Measurements from ENCODE around the gene IGFL2. TPM values are rescaled to one million over a fixed set of nuclear protein-coding genes. Genes with fewer than 3 reads are reported as not detected.
A peak's percentile ranks its signal among the peaks of the same experiment; 100 is the strongest.

Gene IGFL2
- total and polyA plus RNA-seq, 9 of the 15 experiments (the other 6 are each of a cell fraction or from before 2014, with no cell fraction given): 0.42 to 1.7 (median 0.75) TPM; not detected in 2

- TF ChIP-seq RNF2 (IDR thresholded peaks at IDR 0.05) (no peak), TAF9B (IDR thresholded peaks at IDR 0.05; ENCODE audit: partially characterized antibody) (no peak), BRCA1 (IDR thresholded peaks at IDR 0.05) (no peak), BRCA1 (CRISPR knock-in tag; IDR thresholded peaks at IDR 0.05) (no peak)
Measured at GRCh38 chr19:46131485-46132143, 16.4 kb upstream of the IGFL2 start (continued).

- FAIRE-seq: no peak
- intact Hi-C loops (cut with micrococcal nuclease): no loop called here
- Histone ChIP-seq H3K4me3 (no peak overlapping the region), H3K27me3 (ENCODE audit: control insufficient read depth in 2 of 2, insufficient read depth in 2 of 2, low read length in 2 of 2) (peaks cover 0 to 7% of the 10 kb centered on the region in 2 experiments; a peak in 2 of 5 replicates), H4K20me1 (replicated peaks; ENCODE audit: control insufficient read depth, insufficient read depth, low read length) (no peaks in the 10 kb centered on the region), H3K36me3 (ENCODE audit: control insufficient read depth, insufficient read depth, low read length) (no peaks in the 10 kb centered on the region), H3K9me3 (replicated peaks; ENCODE audit: control insufficient read depth, insufficient read depth, low read depth, low read length) (no peaks in the 10 kb centered on the region), H3K4me1 (replicated peaks in 1 of 2; ENCODE audit: control insufficient read depth in 2 of 2, insufficient read depth in 2 of 2, low read length in 2 of 2) (no peaks in the 10 kb centered on the region; a peak in 1 of 5 replicates), H3K9me1 (ENCODE audit: control insufficient read depth, insufficient read depth, low read length) (no peaks in the 10 kb centered on the region), H3K79me2 (ENCODE audit: control insufficient read depth, insufficient read depth, low read length) (no peaks in the 10 kb centered on the region), H3K4me2 (ENCODE audit: insufficient read depth, low read length) (peak overlapping the region; percentile 13; the same call in 1 of the 2 replicates), H2AFZ (ENCODE audit: low read depth, low read length) (peak overlapping the region; percentile 23; the same call in 1 of the 2 replicates), H3K9ac (ENCODE audit: insufficient read depth in 1 of 2, low read depth in 2 of 2, low read length in 2 of 2) (no peak overlapping the region), H3K27ac (ENCODE audit: extremely low read depth, low read depth, low read length) (no peak overlapping the region)
- BruUV-seq (replicated peaks): no TSS peak
- DNase-seq (ENCODE audit: extremely low read depth in 1 of 4, low spot score in 3 of 4): no peak
- in situ Hi-C loops (cut with MboI): no loop called here
- ChIA-PET POLR2A (no interaction called here), CTCF (ENCODE audit: low intra/inter-chr PET ratio) (no interaction called here)
- 10% methylated on average over 3 of the region's 4 CpGs for WGBS (ENCODE audit: insufficient coverage, low coverage, missing lambda C conversion rate)
- ATAC-seq: no peak
- TF ChIP-seq ZNF239 (CRISPR knock-in tag; IDR thresholded peaks at IDR 0.05) (no peak), TBL1XR1 (IDR thresholded peaks at IDR 0.05; ENCODE audit: low read length in 2 of 2) (no peak), USF1 (CRISPR knock-in tag; IDR thresholded peaks at IDR 0.05) (peak; percentile 58), SOX6 (IDR thresholded peaks at IDR 0.05) (no peak), RCOR1 (IDR thresholded peaks at IDR 0.05; ENCODE audit: borderline replicate concordance in 1 of 2, low read depth in 2 of 2, low read length in 2 of 2) (no peak), ZNF175 (CRISPR knock-in tag; IDR thresholded peaks at IDR 0.05; ENCODE audit: low read depth) (no peak), NUFIP1 (IDR thresholded peaks at IDR 0.05; ENCODE audit: partially characterized antibody) (no peak), MCM7 (IDR thresholded peaks at IDR 0.05) (no peak), ELF4 (CRISPR knock-in tag; IDR thresholded peaks at IDR 0.05) (peak; percentile 86), LARP7 (IDR thresholded peaks at IDR 0.05) (no peak)
- TF ChIP-seq, protein P1, sequence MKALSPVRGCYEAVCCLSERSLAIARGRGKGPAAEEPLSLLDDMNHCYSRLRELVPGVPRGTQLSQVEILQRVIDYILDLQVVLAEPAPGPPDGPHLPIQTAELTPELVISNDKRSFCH (CRISPR knock-in tag; IDR thresholded peaks at IDR 0.05): no peak
- TF ChIP-seq, protein P1 (tag; IDR thresholded peaks at IDR 0.05): peak; percentile 32; the same call in 1 of the 2 replicates
- TF ChIP-seq, protein P2, sequence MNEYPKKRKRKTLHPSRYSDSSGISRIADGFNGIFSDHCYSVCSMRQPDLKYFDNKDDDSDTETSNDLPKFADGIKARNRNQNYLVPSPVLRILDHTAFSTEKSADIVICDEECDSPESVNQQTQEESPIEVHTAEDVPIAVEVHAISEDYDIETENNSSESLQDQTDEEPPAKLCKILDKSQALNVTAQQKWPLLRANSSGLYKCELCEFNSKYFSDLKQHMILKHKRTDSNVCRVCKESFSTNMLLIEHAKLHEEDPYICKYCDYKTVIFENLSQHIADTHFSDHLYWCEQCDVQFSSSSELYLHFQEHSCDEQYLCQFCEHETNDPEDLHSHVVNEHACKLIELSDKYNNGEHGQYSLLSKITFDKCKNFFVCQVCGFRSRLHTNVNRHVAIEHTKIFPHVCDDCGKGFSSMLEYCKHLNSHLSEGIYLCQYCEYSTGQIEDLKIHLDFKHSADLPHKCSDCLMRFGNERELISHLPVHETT (CRISPR knock-in tag; conservative IDR thresholded peaks at IDR 0.05 in 1 of 2, IDR thresholded peaks at IDR 0.05 in 1 of 2): no peak
- TF ChIP-seq, protein P3, sequence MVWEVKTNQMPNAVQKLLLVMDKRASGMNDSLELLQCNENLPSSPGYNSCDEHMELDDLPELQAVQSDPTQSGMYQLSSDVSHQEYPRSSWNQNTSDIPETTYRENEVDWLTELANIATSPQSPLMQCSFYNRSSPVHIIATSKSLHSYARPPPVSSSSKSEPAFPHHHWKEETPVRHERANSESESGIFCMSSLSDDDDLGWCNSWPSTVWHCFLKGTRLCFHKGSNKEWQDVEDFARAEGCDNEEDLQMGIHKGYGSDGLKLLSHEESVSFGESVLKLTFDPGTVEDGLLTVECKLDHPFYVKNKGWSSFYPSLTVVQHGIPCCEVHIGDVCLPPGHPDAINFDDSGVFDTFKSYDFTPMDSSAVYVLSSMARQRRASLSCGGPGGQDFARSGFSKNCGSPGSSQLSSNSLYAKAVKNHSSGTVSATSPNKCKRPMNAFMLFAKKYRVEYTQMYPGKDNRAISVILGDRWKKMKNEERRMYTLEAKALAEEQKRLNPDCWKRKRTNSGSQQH (CRISPR knock-in tag; IDR thresholded peaks at IDR 0.05): peak; percentile 48; the same call in 1 of the 2 replicates
Measured at GRCh38 chr19:46132508-46133100, 15.4 kb upstream of the IGFL2 start.

Measured in K562 (cell line).